Neural cell (in vitro differentiated cells): ENCODE measurements around the gene CRLF3.

Experiments
- CTCF ChIP-seq: fragments of 450-650 bp; IDR thresholded peaks from 2 replicates; pipeline ENCODE4 v1.5.1; 2014; ENCODE audit warnings: antibody characterized with exemption, mild to moderate bottlenecking, moderate library complexity; ENCODE audit not compliant: poor library complexity, severe bottlenecking
- EP300 ChIP-seq: fragments of 450-650 bp; conservative IDR thresholded peaks from 2 replicates; pipeline ENCODE4 v1.6.1; 2014; ENCODE audit warnings: antibody characterized with exemption, mild to moderate bottlenecking, moderate library complexity; ENCODE audit not compliant: poor library complexity, severe bottlenecking
- TAF1 ChIP-seq: IDR thresholded peaks from 2 replicates; pipeline ENCODE4 v1.6.1; 2012; ENCODE audit warnings: low read depth

- TF ChIP-seq TAF1 (no peak), CTCF (no peak), EP300 (no peak)
These were observed 4.5 kb upstream of the CRLF3 start for GRCh38 chr17:30829022-30829421.
